GM18517 (cell line): ENCODE results near the gene WNT9A.
A peak's percentile ranks its signal among the peaks of the same experiment; 100 is the strongest.

Experiments used
- ATAC-seq: cut with Tn5 transposase; IDR thresholded peaks from one replicate; pipeline ENCODE4 v1.9.1; 2021; ENCODE audit warnings: mild to moderate bottlenecking, moderate library complexity; ENCODE audit not compliant: unreplicated experiment

Gene WNT9A

DNA sequence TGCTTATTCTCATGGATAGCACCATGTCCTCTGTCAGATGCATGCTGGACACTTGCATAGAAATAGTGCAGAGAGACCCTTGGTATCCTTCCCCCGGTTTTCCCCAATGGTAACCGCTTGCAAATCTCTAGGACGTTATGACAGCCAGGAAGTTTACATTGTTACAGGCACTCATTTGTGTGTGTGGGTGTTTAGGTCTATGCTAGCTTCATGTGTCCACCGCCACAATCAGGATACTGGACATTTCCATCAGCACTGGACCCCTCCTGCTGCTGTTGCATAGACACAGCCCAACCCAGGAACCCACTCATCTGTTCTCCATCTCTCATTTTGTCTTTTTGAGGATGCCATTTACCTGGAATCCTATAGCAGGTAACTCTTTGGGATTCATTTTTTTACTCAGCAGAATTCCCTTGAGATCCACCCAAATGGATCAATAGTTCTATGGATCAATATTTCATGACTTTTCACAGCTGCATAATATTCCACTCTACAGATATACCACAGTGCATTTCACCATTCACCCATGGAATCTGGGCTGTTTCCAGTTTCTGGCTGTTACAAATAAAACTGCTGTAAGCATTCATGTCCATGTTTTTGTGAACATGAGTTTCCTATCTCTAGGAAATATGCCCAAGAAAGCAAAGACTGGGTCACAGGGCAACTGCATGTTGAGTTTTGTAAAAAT lies 6.6 kb upstream of the WNT9A start:
- ATAC-seq, result no peak

DNA sequence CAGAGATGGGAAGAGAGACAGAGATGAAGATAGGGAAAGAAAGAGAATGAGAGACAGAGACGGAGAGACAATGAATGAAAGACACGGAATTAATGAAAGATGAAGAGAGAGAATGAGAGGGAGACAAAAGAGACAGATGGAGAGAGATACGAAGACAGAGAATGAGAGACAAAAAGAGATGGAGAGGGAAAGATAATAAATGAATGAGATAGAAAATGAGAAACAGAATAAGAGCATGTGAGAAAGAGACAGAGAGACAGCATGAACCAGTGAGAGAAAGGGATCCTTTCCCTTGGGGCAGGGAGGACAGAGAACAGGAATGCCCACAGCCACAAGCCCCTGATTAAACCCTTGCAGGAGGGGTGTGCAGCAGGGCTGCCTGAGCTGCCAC lies 5.3 kb upstream of the WNT9A start:
- no peak for ATAC-seq

DNA sequence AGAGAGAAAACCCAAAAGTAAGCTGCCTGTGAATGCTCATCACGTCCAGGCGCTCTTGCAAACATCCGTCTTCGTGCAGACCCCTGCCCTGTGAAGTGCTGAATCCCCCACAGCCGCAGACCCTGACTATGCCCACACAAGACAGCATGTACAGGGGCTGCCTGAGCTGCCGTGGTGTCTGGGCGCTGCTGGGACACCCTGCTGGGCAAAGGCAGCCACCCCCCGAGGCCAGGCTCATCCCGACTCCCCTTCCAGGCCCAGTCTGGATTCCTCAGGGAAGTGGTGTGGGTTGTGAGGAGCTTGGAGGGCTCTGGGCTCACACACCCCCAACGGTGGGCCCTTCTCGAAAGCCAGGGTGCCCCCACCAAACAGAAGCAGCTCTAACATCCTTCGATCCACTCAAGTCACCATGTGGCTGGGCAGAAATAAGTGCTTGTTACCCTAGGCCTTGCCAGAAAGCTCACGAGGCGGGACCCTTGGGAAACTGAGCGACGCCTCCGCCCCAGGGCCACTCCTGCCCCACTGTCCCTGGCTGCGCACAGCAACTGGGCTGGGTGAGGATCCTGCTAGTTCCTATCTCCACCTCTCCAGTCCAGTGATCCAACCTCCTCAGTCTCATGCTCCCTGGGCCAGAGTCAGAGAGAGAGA lies 4.8 kb upstream of the WNT9A start:
- ATAC-seq, result no peak

DNA sequence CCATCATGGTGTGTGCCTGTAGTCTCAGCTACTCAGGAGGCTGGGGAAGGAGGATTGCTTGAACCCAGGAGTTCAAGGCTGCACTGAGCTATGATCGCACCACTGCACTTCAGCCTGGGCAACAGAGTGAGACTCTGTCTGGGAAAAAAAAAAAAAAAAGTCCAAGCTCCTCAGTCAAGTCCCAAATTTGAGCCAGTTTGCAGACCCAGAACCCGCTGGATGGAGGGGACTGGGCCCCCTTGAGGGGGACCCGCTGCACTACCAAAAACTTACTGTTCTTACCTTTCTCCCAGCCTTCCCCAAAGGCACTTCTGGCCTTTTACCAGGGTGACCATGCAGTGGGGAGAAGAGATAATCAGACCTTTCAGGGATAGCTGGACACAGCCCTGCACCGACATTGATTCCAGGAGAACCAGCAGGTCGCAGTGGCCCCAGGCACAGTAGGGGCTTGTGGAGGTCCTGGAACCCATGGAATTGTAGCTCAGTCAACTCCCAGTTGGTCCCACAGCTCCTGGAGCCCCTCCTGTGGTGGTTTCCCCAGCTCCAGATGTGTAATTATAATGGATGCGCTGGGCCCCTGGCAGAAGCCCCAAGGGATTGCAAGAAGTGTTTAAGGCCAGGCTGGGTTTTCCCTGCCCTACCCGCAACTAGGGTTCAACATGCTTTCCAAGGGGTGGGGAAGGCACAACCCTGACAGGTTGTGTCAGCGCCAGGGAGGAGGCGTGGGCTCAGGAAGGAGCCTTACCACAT lies 4.1 kb upstream of the WNT9A start:
- ATAC-seq, result no peak

DNA sequence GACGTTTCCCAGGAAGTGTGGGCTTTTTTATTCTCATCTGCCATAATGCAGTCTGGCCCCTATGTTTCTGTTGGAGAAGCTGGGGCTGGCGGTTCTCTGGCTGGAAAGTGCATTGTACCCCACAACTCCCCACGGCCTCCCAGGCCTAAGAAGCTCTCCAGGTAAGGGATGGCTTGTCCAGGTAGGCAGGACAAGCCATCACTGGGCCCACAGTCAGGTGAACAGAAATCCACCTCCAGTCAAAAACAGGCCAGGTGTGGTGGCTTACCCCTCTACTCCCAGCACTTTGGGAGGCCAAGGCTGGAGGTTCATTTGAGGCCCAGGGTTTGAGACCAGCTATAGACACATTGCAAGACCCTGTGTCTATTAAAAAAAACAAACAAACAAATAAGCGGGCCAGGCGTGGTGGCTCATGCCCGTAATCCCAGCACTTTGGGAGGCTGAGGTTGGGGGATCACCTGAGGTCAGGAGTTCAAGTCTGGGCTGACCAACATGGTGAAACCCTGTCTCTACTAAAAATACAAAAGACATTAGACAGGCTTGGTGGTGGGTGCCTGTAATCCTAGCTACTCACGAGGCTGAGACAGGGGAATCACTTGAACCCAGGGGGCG lies 3.1 kb upstream of the WNT9A start:
- no peak for ATAC-seq

DNA sequence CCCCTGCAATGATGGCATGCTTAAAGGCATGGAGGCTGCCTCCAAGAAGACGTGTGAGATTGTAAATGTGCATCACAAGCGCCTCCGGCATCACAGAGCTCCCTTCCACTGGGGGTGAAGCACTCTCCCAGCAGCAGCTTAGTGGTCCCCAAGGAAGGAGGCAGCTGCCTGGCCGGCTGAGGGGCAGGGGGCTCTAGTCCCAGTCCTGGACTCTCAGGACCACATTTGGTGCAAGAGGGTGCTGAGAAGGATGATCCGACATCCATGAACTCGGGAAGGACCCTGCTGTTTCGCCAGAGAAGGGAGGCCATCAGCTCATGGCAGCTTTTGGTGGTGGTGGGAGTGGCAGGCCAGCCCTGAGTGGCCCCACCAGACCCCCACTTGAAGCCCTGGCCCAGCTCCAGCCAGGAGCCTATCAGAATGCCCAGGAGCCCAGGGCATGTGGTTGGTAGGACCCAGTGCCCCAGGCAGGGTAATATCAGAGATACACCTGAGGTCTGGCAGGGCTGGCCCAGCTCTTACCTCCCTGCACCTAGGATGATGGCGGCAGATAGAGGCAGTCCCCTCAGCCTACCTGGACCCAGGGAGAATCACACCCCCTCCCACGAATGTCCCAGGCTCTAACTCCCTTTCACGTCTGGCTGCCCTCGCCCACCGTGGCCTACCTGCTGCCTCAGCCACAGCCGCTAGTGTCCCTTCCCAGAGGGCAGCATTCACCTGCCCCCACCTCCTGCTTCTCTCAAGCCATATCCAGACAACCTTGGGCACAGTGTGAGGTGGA lies 2.4 kb upstream of the WNT9A start:
- ATAC-seq, result no peak

DNA sequence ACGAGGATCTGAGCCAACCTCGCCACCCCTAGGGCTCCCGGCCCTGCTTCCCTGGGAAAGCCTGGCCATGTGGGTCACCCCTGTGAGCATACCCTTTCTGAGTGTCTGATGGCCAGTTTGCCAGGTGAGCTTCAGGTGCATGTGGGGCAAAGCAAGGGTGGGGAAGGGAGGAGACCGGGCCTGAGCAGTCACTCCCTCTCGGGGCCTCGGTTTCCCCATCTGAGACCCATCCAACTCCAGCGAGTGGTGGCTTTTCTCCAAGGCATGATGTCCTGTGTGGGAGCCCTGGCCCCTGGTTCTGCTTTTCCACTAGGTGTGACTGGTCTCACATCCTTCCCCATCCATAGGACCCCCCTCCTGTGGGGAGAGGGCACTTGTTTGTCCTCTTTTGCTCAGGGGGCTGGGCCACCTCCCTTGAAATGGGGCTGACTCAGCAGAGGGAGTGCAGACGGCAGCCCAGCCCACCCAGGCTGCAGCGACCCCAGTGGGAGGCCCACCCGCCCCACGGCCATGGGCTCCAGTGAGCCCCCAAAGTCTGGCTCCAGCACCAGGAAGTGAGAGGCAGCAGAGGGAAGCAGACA lies 1.7 kb upstream of the WNT9A start:
- ATAC-seq, result no peak

DNA sequence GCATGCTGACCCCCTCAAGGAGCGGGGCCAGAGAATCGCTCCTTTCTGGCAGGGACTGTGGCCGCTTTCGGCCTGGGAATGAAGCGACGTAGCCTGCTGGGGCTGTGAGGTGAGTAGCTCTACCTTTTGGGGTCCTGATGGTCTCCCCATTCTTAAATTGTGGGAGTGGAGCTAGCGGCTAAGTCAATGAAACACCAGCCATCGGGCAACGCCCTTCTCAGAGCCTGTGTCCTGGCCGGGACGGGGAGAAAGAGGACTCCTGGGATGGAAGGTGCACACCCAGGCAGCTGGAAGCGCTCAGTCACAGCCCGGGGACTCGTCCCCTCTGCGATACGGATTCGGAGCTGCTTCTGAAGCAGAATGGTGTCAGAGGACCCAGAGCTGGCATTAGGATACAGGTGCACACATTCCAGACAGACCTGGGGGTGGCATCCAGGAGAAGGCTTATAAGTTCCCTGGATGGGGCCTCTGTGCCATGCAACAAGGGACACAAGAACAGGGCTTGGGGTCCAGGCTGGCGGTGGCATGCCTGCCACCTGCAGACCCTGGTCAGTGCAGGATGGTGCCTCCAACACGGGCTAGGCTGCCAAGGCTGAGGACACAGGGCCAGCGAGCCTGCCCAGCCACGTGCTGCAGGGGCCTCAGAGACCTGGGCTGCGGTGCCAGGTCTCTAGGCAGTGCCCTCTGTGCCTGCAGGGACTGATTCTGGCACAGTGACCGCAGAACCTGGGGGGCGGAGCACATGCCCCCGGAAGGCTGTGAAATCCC lies 945 bp upstream of the WNT9A start:
- ATAC-seq, result no peak

DNA sequence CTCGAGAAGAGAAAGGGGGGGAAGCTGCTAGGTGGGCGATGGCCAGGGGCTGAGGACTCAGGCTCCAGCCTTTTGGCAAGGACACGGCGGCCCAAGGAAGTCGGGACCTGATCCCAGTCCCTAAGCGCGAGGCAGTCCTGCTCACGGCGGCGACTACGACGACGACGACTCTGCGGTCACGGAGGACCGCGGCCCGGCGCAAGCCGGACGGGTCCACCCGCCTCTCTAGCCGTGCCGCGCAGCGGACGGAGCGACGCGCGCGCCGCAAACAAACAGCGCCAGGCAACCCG lies 401 bp downstream of the WNT9A start:
- ATAC-seq, result no peak

DNA sequence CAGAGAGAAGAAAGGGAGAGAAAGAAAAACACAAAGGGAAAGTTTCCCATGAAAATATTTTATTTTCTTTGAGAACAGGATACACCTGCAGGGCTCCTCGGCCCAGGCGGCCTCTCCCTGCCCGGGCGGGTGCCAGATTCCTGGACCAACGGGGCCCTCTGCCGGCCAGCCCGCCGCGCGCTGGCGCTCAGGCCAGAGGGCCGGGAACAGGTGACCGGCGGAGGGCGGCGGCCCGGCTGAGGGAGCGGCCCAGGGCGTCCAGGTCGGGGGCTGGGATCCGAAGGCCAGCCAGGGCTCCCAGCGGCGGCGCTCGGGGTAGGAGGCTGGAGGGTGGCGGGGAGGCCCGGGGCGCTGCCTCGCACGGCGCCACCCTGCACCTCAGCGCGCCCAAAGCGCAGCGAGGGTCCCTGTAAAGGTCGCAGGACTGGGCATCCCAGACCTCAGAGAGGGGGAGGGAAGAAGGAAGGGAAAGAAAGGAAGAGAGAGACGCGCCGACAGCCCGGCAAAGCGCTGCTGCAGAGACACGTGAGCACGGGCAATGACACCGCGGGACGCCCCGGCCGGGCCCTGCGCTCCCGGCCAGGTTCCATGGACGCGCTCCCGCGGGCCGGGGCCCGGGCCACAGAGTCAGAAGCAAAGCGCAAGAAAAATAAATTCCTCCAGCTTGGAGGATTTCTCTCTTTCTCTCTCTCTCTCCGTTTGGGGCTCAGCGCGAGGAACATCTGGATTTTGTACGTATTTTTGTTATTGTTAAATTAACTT lies 927 bp downstream of the WNT9A start:
- peak; percentile 54 for ATAC-seq

DNA sequence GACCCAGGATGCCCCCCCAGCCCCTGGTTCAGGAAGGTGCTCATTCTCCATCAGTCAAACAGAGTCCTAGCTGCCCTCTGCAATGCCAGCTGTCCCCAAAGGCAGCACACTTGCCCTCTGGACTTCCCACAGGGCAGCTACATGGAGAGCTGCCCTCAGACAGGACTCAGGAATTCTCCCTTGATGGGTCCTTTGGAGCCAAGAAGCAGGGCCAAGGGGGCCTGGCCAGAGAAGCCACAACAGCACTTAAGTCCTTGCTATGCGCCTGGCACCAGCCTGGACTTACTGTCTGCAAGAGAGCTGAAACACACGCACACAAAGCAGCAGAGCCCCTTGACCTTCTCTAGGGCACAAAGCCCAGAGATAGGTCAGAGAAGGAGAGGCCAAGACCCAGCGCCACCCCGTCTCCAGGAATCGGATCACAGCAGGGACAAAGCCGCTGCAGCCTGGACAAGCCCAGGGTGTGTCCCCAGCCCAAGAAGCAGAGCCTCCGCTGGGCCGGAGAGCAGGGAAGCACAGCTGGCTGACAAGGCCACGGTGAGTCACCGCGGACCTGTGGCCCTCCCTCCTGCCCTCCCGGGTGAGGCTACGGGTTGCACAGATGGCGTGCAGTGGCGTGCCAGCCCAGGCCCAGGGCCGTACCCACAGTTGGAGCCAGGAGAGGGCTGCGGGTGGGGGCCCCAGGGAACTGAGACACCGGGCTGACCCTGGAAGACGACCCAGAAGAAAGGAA lies 1.7 kb downstream of the WNT9A start:
- ATAC-seq, result peak; percentile 38

DNA sequence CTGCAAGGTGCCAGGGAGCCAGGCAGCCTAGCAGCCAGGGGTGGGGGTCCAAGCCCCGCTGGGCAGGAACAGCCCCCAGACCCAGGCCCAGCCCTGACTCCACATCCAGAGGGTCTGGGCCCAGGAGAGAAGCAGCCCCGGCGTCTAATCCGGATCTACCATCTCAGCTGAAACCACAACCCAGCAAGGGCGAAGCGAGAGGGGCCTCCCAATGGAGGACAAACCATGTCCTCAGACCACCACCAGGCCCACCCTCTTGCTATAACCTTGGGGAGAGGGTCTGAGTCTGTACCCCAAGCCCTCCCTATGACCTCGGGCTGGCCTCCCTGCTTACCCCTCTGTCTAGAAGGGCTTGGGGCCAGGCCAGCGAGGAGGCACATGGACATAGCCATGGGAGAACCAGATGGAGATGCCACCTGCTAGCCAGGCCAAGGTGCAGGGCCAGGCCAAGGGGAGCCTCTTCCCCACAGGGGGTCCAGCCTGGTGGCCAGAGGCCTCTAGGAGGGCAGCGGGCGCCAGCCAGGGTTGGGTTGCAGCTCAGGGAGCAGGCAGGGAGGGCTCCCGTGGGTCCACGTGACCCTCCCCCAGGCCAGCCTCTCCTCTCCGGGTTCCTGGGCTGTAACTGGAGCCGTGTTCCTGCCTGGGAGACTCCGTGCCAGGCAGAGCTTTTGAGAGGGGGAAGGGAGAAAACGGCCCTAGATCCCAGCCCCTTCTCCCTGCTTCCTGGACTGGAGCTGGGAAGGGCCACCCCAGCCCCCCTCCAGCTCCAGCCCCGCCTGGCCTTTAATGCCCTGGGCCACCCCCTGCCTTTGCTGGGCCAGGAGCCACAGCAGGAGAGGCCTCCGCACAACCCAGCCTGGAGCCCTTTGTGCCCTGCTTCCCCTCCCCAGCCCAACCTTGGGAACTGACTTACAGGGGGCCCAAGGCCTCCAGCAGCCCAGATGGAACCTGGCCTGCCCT lies 2.5 kb downstream of the WNT9A start:
- ATAC-seq, result no peak

DNA sequence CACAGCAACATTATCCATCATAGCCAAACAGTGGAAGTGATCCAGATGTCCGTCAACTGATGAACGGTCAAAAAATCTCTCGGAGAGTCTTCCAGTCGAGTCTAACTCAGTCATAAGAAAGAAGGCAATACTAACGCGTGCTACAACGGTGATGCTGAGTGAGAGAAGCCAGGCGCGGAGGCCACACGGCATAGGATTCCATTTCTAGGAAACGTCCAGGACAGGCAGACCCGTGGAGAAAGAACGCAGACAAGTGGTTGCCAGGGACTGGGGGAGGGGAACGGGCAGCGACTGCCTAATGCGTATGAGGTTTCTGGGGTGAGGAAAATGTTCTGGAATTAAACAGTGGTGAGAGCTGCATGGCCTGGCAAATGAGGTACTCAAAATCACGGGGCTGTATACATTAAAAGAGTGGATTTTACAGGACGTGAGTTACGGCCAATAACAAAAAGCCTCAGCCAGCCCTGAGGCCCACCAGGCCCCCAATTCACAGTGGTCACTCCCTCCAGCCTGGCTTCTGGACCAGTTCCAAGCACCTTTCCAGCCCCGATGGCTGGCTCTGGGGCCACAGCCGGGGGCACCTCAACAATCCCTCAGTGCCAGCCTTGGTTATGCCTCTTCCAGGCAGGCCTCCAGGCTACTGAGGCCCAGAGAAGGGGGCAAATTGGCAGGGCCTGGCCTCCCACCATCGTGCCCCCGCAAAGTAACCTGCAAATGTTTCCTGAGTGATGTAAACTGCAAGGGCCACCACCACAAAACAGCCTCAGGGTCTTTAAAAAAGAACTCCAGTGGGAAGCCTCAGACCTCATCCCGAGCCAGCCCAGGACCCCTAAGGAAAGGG lies 3.4 kb downstream of the WNT9A start:
- no peak for ATAC-seq

DNA sequence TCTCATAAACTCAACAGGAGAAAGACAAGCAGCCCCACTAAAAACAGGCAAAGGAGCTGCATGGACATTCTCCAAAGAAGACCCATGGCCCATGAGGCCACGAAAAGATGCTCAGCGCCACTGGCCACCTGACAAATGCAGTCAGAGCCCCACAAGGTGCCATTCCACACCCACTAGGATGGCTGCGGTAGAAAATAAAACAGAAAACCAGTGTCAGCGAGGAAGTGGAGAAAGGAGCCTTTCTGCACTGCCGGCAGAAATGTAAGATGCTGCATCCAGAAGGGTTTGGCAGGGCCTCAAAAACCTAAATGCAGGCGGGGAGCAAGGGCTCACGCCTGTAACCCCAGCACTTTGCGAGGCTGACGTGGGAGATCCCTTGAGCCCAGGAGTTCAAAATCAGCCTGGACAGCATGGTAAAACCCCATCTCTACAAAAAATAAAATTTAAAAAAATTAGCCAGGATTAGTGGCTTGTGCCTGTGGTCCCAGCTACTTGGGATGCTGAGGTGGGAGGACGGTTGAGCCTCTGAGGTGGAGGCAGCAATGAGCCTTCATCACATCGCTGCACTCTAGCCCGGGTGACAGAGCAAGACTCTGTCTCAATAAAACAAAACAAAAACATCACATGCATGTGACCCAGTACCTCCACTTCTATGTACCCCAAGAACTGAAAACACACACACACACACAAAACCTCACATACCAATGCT lies 4.2 kb downstream of the WNT9A start:
- no peak for ATAC-seq

DNA sequence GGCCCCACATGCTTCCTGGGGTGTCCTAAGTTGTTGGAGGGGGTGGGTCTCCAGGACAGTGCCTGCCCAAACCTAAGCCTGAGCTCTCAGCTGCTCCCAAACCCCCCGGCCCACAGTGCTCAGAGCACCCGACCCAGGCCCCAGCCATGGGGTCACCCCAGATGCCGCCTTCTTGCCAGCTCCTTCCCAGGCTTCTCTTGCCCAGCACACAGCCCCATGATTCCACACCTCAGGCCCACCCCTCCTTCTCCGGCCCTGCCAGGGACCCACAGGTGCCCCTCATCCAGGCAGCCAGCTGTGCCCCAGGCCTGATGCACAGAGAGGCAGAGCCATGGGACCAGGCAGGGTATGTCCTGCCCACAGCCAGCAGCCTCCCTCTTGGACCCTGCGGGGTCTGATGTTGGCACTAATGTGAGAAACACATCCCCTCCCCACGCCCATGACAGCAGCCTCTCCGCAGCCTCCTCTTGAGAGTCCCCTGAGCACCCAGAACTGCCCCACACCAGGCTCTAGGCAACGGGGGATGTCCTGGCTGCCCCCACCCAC lies 4.9 kb downstream of the WNT9A start:
- no peak for ATAC-seq
